GM12878 (cell line): ENCODE data around the gene PPT1.

Source experiments
- CTCF ChIP-seq, 3 experiments: IDR thresholded peaks in 2 of 3; conservative IDR thresholded peaks in 1 of 3; 2 replicates each; pipeline ENCODE4 v1.5.1; 2011; ENCODE audit warnings: low read depth in 3 of 3, low read length in 3 of 3, mild to moderate bottlenecking in 3 of 3, control low read depth in 2 of 3, moderate library complexity in 2 of 3, inconsistent platforms in 1 of 3, mixed read lengths in 1 of 3; ENCODE audit not compliant: control insufficient read depth in 2 of 3, insufficient read depth in 1 of 3; ENCODE audit errors: extremely low read depth in 1 of 3
- JUNB ChIP-seq: IDR thresholded peaks from 2 replicates; pipeline ENCODE4 v1.6.1; 2016; ENCODE audit warnings: antibody characterized with exemption, mild to moderate bottlenecking
- POLR2A ChIP-seq: IDR thresholded peaks from 2 replicates; pipeline ENCODE4 v1.6.1; 2011; ENCODE audit warnings: low read depth, mild to moderate bottlenecking, low read length
- RCOR1 ChIP-seq: conservative IDR thresholded peaks from 2 replicates; pipeline ENCODE4 v1.6.1; 2012; ENCODE audit warnings: low read depth, low read length, improper control_type of control experiment

GRCh38 chr1:40105028-40105427, 8.0 kb upstream of the PPT1 start:
- TF ChIP-seq POLR2A (no peak), RCOR1 (no peak), JUNB (no peak), CTCF (IDR thresholded peaks at IDR 0.05 in 2 of 3, conservative IDR thresholded peaks at IDR 0.05 in 1 of 3; ENCODE audit: control insufficient read depth in 2 of 3, extremely low read depth in 1 of 3, insufficient read depth in 1 of 3, low read depth in 3 of 3, low read length in 3 of 3) (no peak)
